MCF 10A (cell line): Measurements from ENCODE around the gene TMEM184B. TPM values are rescaled to one million over a fixed set of nuclear protein-coding genes. Genes with fewer than 3 reads are reported as not detected.

Experiments
- BruUV-seq: library from RNA; stranded (reverse); fragments of 400-500 nt; replicated peaks from 2 replicates; lab custom pipeline; 2021; lab: Mats Ljungman, UMichigan
- CTCF ChIA-PET: fragments of 300-600 bp; sonication (Branson Sonifier 250); formaldehyde crosslinking; extraction: SDS; loops from one replicate; lab custom pipeline; 2021; ENCODE audit warnings: antibody characterized with exemption, inconsistent platforms; lab: Yijun Ruan, JAX
- POLR2A ChIA-PET: fragments of 300-600, 350-650 bp; sonication (Branson Sonifier 250); formaldehyde crosslinking; extraction: SDS; loops from one replicate; lab custom pipeline; 2020; ENCODE audit warnings: antibody characterized with exemption, inconsistent platforms; lab: Yijun Ruan, JAX
- DNase-seq: peaks from one replicate; pipeline ENCODE4 v3.0.0-alpha.2; 2018; ENCODE audit not compliant: unreplicated experiment
- H3K27ac Mint-ChIP-seq: one replicate; pipeline ENCODE4 v1.8.0; 2022; ENCODE audit warnings: mild to moderate bottlenecking, low read depth, mixed read lengths; ENCODE audit not compliant: unreplicated experiment
- H3K27me3 Mint-ChIP-seq: one replicate; pipeline ENCODE4 v1.8.0; 2022; ENCODE audit warnings: mixed read lengths; ENCODE audit not compliant: insufficient read depth, unreplicated experiment
- H3K36me3 Mint-ChIP-seq: one replicate; pipeline ENCODE4 v1.8.0; 2022; ENCODE audit warnings: mild to moderate bottlenecking, moderate library complexity, mixed read lengths; ENCODE audit not compliant: insufficient read depth, unreplicated experiment
- H3K4me1 Mint-ChIP-seq: one replicate; pipeline ENCODE4 v1.8.0; 2022; ENCODE audit warnings: mixed read lengths; ENCODE audit not compliant: insufficient read depth, unreplicated experiment
- H3K4me3 Mint-ChIP-seq: one replicate; pipeline ENCODE4 v1.8.0; 2022; ENCODE audit warnings: mild to moderate bottlenecking, moderate library complexity, mixed read lengths; ENCODE audit not compliant: unreplicated experiment
- H3K9me3 Mint-ChIP-seq: one replicate; pipeline ENCODE4 v1.8.0; 2022; ENCODE audit warnings: mixed read lengths; ENCODE audit not compliant: unreplicated experiment
- CTCF ChIP-seq: fragments of 200-600 bp; IDR thresholded peaks from one replicate; pipeline ENCODE4 v1.8.0; 2022; ENCODE audit warnings: antibody characterized with exemption, mild to moderate bottlenecking; ENCODE audit not compliant: unreplicated experiment
- intact Hi-C: fragments of 100-400 bp; cut with micrococcal nuclease; formaldehyde crosslinking; loops from 2 replicates; pipeline ENCODE4 v1.14.1; 2022
- total RNA-seq: library from RNA; stranded (reverse); gene quantifications from 2 replicates; pipeline ENCODE4 v1.2.3, GENCODE V29; 2022

Gene TMEM184B
- total RNA-seq, 1 experiment from 2014 or later = 58.7 TPM

GRCh38 chr22:38259370-38259769 is 13.4 kb downstream of the TMEM184B start:
- Mint-ChIP-seq H3K4me1 (peaks cover 14% of the 10 kb centered on the region), H3K27me3 (no peaks in the 10 kb centered on the region), H3K9me3 (no peaks in the 10 kb centered on the region), H3K27ac (no peak overlapping the region), H3K36me3 (peaks cover 10% of the 10 kb centered on the region), H3K4me3 (no peak overlapping the region)
- DNase-seq = no peak
- POLR2A ChIA-PET = no interaction called here
- TF ChIP-seq CTCF = no peak
- no TSS peak for BruUV-seq
- CTCF ChIA-PET = interaction anchor here (0.6 to 0.7 kb wide), 2 partner anchors 32 to 202 kb away, joined by 3 read pairs; partner anchors contain the start of gene PICK1
- intact Hi-C loops = no loop called here

- ChIA-PET POLR2A (no interaction called here), CTCF (no interaction called here)
- Mint-ChIP-seq H3K4me3 (no peak overlapping the region), H3K27ac (no peak overlapping the region), H3K9me3 (no peaks in the 10 kb centered on the region), H3K27me3 (no peaks in the 10 kb centered on the region), H3K4me1 (peaks cover 14% of the 10 kb centered on the region), H3K36me3 (peaks cover 7% of the 10 kb centered on the region)
- intact Hi-C loops = no loop called here
- BruUV-seq = no TSS peak
- no peak for DNase-seq
- no peak for TF ChIP-seq CTCF
Measured at GRCh38 chr22:38258895-38259294, 13.9 kb downstream of the TMEM184B start.

- no peak overlapping the region for H3K27ac Mint-ChIP-seq
- no peak for TF ChIP-seq CTCF
- no peak overlapping the region for H3K4me3 Mint-ChIP-seq
- H3K9me3 Mint-ChIP-seq = no peaks in the 10 kb centered on the region
- peaks cover 14% of the 10 kb centered on the region for H3K4me1 Mint-ChIP-seq
- DNase-seq = no peak
- H3K27me3 Mint-ChIP-seq = no peaks in the 10 kb centered on the region
- H3K36me3 Mint-ChIP-seq = peaks cover 5% of the 10 kb centered on the region
- CTCF ChIA-PET = interaction anchor here (0.6 to 0.7 kb wide), 2 partner anchors 11 to 144 kb away, joined by 3 to 5 read pairs; no protein-coding TSS in a partner anchor
- intact Hi-C loops = no loop called here
- no TSS peak for BruUV-seq
- POLR2A ChIA-PET = interaction anchor here (0.8 to 1.5 kb wide), 3 partner anchors 17 to 27 kb away, joined by 3 read pairs; no protein-coding TSS in a partner anchor
Measured at GRCh38 chr22:38257650-38258250, 15.1 kb downstream of the TMEM184B start.

- H3K36me3 Mint-ChIP-seq = peaks cover 5% of the 10 kb centered on the region
- TF ChIP-seq CTCF = no peak
- ChIA-PET POLR2A (interaction anchor here (0.9 to 1.5 kb wide), 2 partner anchors 26 kb away, joined by 3 read pairs; no protein-coding TSS in a partner anchor), CTCF (interaction anchor here (0.6 to 0.8 kb wide), 2 partner anchors 11 to 27 kb away, joined by 3 to 4 read pairs; no protein-coding TSS in a partner anchor)
- H3K27me3 Mint-ChIP-seq = no peaks in the 10 kb centered on the region
- no peak overlapping the region for H3K27ac Mint-ChIP-seq
- DNase-seq = no peak
- no TSS peak for BruUV-seq
- no peak overlapping the region for H3K4me3 Mint-ChIP-seq
- intact Hi-C loops = no loop called here
- peaks cover 11% of the 10 kb centered on the region for H3K4me1 Mint-ChIP-seq
- no peaks in the 10 kb centered on the region for H3K9me3 Mint-ChIP-seq
Measured at GRCh38 chr22:38257181-38257580, 15.6 kb downstream of the TMEM184B start.
